NCI-H2107 treated with DMSO at 0.1 percent for 48 hours (cell line): ENCODE data around the gene CTNND2.

Experiments used
- DNase-seq: peaks from one replicate; lab custom pipeline; 2025; ENCODE audit not compliant: unreplicated experiment; lab: John Stamatoyannopoulos, UW

CTNND2 gene

GRCh38 chr5:11056560-11056959 lies 847.7 kb downstream of the CTNND2 start:
- DNase-seq, result no peak

- no peak for DNase-seq
These were observed 850.2 kb downstream of the CTNND2 start for GRCh38 chr5:11054014-11054413.

GRCh38 chr5:11052871-11053270 lies 851.4 kb downstream of the CTNND2 start:
- no peak for DNase-seq

- no peak for DNase-seq
These were observed 853.5 kb downstream of the CTNND2 start for GRCh38 chr5:11050596-11051304.

- no peak for DNase-seq
These were observed 855.5 kb downstream of the CTNND2 start for GRCh38 chr5:11048760-11049159.

- no peak for DNase-seq
These were observed 856.6 kb downstream of the CTNND2 start for GRCh38 chr5:11047625-11048024.

DNA sequence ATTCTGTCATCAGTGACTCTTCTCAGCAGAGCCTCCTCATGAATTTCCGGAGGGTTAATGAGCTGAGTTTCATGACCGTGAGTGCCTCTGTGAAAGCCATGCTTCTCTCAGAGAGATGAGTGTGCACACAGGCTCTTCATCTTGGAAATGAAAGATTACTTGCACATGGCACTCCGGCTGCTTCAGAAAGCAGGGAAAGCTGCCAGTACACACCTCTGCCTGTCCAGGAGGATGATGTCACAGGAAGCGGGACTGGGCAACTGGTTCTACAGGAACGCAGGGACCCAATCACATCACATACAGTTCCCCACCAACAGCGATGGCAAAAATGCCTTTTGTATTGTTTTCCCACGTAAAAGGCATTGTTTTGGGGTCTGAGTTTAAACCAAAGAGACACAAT lies 857.2 kb downstream of the CTNND2 start:
- no peak for DNase-seq

GRCh38 chr5:11046160-11046559 lies 858.1 kb downstream of the CTNND2 start:
- no peak for DNase-seq

GRCh38 chr5:11045411-11045810 lies 858.8 kb downstream of the CTNND2 start:
- DNase-seq, result no peak

DNA sequence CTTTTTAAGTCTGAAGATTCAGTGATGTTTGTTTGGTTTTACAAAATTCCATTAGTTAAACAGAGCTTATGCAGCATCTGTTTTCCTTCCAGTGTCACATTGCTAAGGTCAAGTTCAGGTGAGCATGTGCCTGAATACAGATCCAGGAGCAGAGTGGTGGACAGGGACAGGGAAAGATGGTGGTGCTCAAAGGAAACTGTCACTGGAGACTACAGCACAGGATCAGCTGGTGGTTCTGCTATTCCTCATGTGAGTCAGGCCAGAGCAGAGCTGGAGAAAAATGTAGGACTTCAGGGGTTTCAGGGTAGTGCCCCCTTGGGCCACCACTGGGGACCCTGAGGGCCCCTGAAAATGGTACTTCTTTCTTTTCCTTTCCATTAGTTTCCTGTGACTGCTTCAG lies 859.7 kb downstream of the CTNND2 start:
- no peak for DNase-seq

DNA sequence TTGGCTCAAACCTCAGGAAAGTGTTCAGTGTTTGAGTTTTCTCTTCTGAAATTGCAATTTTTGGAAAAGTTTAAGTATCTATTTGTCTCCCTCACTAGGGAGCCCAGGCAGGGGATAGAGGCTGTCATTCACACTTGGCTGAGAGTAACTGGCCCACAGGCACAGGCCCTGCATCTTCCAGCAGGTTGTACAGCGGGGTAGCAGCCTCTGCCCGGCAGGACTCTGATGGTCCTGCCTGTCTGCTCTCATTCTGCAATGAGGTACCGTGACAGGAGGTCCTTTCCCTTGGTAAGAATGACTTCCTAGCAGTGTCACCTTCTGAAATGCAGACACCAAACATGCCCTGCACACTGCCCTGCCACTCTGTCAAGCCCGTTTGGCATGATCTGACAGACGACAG lies 860.4 kb downstream of the CTNND2 start:
- no peak for DNase-seq

DNA sequence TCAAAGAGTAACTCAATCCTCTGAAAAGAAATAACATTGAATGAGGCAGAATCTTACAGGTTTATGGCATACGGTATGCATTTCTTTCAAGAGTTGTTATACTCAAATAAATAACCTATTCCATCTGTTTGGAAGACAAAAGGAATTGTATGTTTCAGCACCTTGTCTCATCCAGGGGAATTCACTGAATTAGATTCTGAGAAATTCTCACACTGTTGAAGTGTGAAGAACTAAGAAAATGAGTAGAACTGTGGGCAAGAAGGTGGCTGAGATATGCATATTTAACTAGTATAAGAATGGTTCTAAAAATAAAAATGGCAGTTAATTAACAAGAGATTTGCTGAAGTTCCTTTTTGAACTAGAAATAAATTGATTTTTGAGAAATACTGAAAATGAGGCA lies 863.9 kb downstream of the CTNND2 start:
- DNase-seq, result no peak

DNA sequence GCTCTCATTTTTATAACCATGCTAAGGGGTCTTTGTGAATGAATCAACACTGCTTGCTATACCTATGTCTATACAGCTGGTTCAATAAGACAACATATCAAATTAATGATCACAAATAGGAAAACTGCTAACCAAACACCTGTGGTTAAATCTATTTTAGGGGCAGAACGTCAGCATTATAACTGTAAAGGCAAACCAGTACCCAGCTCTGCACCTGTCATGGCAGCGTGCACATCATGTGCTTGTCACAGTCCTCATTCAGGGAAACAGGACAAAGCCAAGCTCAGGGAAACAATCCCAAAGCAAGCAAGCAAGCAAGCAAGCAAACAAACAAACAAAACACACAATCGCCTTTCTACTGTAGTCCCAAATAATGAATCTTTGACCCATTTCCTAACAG lies 865.5 kb downstream of the CTNND2 start:
- no peak for DNase-seq

GRCh38 chr5:11037941-11038340 lies 866.3 kb downstream of the CTNND2 start:
- no peak for DNase-seq

DNA sequence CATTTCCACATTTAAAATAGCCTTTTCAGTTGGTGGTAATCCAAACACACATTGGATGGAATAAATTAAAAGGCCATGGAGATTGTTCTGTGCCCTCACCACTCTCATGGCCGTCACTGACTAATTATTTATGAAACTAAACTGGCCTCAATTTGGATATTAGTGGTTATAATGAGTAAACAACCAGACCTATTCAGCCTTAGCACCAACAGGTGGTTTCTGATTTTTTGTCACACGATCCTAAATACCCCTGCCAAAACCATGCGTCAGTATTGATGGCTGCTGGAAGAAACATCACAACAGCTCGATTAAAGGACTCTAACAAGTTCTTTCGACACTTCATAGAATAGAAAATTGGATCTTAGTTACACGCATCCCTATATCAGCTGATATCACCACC lies 867.2 kb downstream of the CTNND2 start:
- DNase-seq, result no peak

DNA sequence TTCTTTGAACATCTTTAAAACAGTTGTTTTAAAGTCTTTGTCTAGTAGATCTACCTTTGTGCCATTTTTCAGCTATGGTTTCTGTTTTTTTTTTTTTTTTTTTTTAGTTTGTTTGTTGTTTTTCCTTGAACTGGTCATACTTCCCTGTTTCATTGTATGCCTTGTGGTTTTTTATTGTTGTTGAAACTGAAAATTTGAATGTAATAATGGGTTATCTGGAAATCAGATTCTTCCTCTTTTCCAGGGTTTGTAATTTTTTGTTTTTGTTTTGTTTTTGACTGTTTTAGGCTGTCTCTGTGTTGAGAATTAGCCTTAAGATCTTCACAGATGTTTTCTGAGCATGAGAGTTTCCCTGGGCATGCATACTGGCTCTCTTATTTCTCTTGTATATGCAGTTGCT lies 873.6 kb downstream of the CTNND2 start:
- no peak for DNase-seq

DNA sequence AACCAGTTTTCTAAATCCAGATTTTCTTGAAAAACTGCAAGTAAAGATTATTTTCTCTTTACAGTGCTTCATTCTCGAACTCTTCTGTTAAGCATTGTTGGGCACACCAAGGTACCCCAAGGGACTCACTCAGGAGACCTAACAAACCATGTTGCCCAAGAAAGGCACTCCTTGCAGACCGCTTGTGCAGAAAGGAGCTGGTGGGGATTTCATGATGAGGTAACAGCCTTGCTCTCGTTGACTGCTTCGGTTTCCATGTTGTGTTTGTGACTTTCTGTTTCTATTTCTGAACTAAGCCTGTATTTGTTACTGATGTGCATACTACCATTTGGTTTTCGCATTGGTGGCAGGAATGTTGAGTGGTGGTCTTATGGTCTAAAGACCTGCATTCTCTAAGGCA lies 876.6 kb downstream of the CTNND2 start:
- DNase-seq, result no peak

DNA sequence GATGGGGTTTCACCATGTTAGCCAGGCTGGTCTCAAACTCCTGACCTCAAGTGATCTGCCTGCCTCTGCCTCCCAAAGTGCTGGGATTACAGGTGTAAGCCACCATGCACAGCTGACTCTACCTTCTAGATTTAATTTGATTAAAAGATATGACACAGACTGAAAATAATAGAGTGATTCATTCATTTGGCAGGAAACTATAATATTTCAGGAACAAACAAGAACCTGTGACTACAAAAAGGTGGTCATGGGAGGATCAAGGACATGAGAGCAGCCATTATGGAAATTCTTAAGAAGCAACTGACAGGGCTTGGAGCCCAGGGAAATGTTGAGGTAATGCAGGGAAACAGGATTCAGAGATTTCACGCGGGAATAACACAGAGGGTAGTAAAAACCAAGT lies 877.7 kb downstream of the CTNND2 start:
- DNase-seq, result no peak

DNA sequence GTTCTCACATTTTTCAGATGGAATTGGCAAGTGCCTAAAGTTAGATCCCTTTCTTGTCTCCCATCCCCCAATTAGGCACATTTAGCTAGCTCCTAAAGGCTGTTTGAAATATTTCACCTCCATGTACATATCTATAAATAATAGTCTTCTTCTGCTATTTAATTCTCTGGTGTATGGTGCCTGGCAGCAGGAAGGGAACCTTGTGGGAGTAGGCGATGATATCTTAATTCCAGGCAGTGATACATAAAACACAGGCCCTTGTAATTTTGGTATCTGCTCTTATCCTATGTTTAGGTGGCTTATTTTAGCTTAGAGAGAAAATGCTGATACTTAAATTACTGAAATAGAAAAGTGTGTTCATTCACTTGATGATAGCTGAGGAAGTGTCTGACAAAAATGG lies 880.3 kb downstream of the CTNND2 start:
- no peak for DNase-seq

DNA sequence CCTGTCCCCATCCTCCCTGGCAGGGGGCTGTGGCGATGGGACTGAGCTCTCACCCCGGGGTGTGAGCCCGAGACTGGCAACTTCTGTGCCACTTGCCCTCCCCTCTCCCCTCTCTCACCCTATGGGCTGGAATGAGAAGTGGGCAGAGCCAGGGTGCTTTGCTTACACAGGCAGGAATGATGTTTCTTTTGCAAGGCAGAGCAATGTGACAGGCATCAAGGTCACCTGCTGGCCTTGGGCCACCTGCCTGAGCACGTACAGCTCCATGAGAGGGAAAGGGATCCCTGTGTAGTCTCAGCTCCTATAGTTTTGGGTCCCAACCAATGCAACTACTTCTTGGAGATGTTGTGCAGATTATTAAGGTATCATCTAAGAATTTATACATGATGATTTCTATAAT lies 890.5 kb downstream of the CTNND2 start:
- DNase-seq, result no peak

- DNase-seq, result no peak
These were observed 892.0 kb downstream of the CTNND2 start for GRCh38 chr5:11012295-11012694.

GRCh38 chr5:11010429-11011210 lies 893.6 kb downstream of the CTNND2 start:
- no peak for DNase-seq

- DNase-seq, result no peak
These were observed 894.7 kb downstream of the CTNND2 start for GRCh38 chr5:11009576-11009975.
